HAP-1 (cell line): ENCODE data around the gene PLA2G3.

ENCODE experiments used
- DNase-seq, 2 experiments: peaks; one replicate each; pipeline ENCODE4 v3.0.0-alpha.2; 2016 to 2020; ENCODE audit warnings: low spot score in 2 of 2
- H3K27me3 ChIP-seq: fragments of 250-450 bp; sonication (Bioruptor Pico); 2 replicates; pipeline ENCODE4 v1.5.1; 2020; ENCODE audit warnings: low read depth, mild to moderate bottlenecking, moderate library complexity
- H3K36me3 ChIP-seq: fragments of 250-450 bp; sonication (Bioruptor Pico); replicated peaks from 2 replicates; pipeline ENCODE4 v1.5.1; 2020; ENCODE audit warnings: mild to moderate bottlenecking
- H3K4me1 ChIP-seq: fragments of 250-450 bp; sonication (Bioruptor Pico); 2 replicates; pipeline ENCODE4 v1.5.1; 2020; ENCODE audit warnings: mild to moderate bottlenecking
- H3K4me3 ChIP-seq: fragments of 250-450 bp; sonication (Bioruptor Pico); 2 replicates; pipeline ENCODE4 v1.5.1; 2020; ENCODE audit warnings: mild to moderate bottlenecking, moderate library complexity
- H3K9me3 ChIP-seq: fragments of 250-450 bp; sonication (Bioruptor Pico); 2 replicates; pipeline ENCODE4 v1.5.1; 2020; ENCODE audit warnings: mild to moderate bottlenecking, moderate library complexity
- in situ Hi-C: fragments of 300-500 bp; cut with MboI; formaldehyde crosslinking; loops from 3 replicates; pipeline ENCODE4 v1.14.3; 2020; ENCODE audit warnings: low sequenced_read_pairs, inconsistent platforms, mixed read lengths

Gene PLA2G3

DNA sequence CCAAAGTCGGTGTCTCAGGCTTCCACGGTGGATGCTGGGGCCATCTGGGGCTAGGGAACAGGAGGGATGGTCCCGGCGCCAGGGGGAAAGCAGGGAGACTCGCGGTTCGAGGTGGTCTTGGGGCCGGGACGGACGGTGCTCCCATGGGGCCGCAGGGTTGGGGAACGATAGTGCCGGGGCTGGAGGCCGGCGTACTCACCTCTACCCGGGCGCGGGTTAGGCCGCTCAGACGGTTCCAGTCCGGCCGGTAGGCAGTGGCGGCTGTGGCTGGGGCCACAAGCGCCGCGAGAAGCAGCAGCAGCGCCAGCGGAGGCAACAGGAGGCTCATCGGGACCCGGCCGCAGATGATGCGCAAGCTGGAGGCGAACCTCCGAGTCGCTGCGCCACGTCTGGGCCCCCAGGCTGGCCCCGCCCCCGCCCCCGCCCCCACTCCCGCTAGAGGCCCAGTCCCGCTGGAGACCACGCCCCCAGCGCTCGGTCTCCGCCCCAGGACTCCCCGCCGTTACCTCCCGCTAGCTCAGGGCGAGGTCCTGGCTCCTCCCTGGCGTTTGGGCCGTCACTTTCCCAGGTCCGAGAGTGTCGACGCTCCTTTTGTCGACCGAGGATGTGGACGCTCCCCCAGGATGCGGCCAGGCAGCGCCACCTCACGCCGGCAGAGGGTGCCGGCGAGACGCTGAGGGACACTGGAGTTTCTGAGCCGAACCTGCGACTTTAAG, 33.0 kb downstream of the PLA2G3 start, which contains the start of gene SELENOM:
SELENOM (minus strand) TSS at position 391 of the 716 bp plus-strand sequence; CDS start at position 328, 63 bp downstream.
- H3K4me3 ChIP-seq: peak within 1 kb of the TSS; percentile 78
- no peaks in the 10 kb centered on the region for H3K27me3 ChIP-seq
- H3K9me3 ChIP-seq: no peaks in the 10 kb centered on the region
- peak; percentile 96 to 98 for DNase-seq
- peaks cover 10% of the 10 kb centered on the region for H3K4me1 ChIP-seq
- in situ Hi-C loops: no loop called here
- H3K36me3 ChIP-seq: no peaks in the 10 kb centered on the region

DNA sequence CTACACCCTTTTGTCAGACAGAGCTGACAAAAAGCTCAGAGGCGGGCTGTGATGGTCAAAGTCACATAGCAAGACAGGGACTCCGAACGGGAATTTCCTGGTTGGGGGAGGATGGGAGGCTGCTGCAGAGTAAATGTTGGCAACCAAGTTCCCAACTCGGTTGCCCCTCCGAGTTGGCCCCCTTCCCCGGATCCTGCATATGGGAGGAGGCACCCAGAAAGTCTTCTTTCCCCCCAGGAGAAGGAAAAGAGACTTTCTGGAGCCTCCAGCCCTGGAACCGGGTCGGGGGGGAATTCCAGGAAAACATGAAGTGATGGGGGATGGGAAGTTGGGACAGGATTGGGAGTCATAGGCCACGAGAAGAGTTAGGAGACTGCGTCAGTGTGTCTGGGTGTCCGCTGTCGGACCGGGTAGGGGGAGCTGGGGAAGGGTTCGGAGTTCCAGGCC, 33.6 kb downstream of the PLA2G3 start:
- H3K4me1 ChIP-seq: peaks cover 10% of the 10 kb centered on the region
- H3K4me3 ChIP-seq: peak overlapping the region; percentile 78
- in situ Hi-C loops: no loop called here
- no peak for DNase-seq
- no peaks in the 10 kb centered on the region for H3K27me3 ChIP-seq
- H3K36me3 ChIP-seq: no peaks in the 10 kb centered on the region
- H3K9me3 ChIP-seq: no peaks in the 10 kb centered on the region

DNA sequence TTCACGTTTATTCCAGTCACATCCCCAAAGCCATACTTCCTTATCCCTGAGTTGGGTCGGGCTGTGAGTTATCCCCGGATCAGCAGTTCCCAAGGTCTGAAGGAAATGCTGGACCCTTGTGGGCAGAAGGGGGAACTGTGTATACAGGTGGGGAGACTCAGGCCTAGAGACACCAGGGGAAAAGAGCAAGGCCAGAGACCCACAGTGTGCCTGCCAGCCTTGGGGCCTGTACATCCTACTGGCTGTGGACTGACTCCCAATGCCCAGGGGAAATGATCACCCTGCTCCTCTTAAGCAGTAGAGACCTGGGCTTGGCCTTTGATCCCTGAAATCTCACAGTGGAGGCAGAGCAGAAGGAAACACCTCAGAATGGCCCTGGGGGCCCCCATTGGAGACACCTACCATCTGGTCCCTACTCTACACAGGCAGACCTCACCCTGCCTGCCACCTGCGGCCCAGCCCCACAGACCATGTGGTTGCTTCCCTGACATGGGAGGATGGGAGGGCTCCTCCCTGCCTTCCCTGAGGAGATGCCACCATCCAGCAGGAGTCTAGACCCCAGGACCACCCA, 34.2 kb downstream of the PLA2G3 start:
- DNase-seq: no peak
- Histone ChIP-seq H3K36me3 (no peaks in the 10 kb centered on the region), H3K9me3 (no peaks in the 10 kb centered on the region), H3K4me3 (no peak overlapping the region), H3K27me3 (no peaks in the 10 kb centered on the region), H3K4me1 (peaks cover 10% of the 10 kb centered on the region)
- in situ Hi-C loops: no loop called here

DNA sequence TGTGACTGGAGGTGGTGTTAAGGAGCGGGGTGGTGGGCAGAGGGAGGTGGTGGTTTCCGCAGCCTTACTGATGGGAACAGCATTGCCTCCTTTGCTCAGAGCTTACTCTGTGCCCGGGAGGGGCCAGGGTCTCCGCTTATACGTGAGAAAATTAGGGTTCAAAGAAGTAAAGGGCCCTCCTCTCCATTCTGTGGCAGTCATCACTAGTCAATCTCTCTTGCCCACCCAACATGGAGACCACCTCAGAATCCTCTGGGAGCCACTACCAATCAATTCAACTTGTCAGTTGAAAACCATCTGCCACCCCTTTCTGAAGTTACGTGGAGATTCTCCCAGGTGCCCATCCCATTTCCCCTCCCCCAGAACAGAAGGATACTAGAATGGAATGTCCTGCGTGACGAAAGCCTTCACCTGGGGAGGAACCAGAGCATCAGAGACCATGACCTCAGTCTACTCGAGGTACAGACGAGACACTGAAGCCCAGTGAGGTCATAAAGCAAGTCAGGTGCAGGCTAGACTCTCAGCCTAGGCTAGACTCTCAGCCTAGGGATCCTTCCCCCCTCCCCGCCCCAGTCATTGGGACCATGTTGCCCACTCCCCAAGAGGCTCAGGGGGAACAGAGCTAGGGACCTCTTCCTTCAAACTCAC, 34.9 kb downstream of the PLA2G3 start:
- no peak for DNase-seq
- Histone ChIP-seq H3K27me3 (no peaks in the 10 kb centered on the region), H3K9me3 (no peaks in the 10 kb centered on the region), H3K36me3 (no peaks in the 10 kb centered on the region), H3K4me3 (no peak overlapping the region), H3K4me1 (peaks cover 10% of the 10 kb centered on the region)
- in situ Hi-C loops: no loop called here

DNA sequence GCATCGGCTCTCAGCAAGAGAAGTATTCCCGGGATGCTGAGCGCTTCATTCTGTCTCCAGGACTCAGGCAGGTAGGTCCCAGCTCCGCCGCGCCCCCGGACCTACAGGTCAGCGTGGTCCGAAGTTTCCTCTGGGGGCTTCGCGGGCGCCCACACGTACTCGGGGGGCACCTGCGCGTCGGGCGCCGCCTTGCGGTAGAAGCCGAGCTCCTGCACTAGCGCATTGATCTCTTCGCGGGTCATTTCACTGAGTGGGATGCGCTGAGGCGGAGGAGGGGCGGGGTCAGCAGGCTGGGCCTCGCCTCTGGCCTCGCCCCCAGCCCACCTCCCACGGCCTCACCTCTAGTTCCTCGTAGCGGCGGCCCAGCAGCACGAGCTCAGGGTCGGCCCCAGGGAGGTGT, 35.4 kb downstream of the PLA2G3 start:
- no peak overlapping the region for H3K4me3 ChIP-seq
- H3K36me3 ChIP-seq: no peaks in the 10 kb centered on the region
- H3K4me1 ChIP-seq: peaks cover 10% of the 10 kb centered on the region
- no peaks in the 10 kb centered on the region for H3K9me3 ChIP-seq
- H3K27me3 ChIP-seq: no peaks in the 10 kb centered on the region
- no peak for DNase-seq
- in situ Hi-C loops: no loop called here

DNA sequence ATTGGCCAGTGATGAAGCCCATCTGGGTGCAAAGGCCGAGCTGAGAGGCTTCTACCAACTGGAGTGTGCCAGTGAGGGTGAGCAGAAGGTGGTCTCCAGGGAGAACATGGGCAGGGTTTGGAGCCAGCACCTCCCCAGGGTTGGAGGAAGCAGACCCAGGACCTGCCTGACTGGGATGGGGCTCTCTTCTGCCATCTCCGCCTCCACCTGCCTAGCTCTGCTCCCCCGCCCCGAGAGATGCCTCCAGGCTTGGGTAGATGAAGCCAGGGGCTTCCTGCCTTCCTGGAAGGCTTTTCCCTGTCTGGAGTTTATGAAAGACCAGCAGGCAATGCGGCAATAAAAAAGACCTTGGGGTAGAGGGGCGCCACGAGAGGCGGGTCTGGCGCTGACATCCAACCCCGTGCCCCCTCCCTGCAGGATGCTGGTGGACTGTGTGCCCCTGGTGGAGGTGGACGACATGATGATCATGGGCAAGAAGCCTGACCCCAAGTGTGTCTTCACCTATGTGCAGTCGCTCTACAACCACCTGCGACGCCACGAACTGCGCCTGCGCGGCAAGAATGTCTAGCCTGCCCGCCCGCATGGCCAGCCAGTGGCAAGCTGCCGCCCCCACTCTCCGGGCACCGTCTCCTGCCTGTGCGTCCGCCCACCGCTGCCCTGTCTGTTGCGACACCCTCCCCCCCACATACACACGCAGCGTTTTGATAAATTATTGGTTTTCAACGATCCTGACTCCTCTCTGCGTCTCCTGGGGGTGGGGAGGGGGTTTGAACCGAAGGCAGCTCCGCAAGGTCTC, 36.2 kb downstream of the PLA2G3 start:
- no peaks in the 10 kb centered on the region for H3K27me3 ChIP-seq
- no peaks in the 10 kb centered on the region for H3K36me3 ChIP-seq
- in situ Hi-C loops: no loop called here
- no peak overlapping the region for H3K4me3 ChIP-seq
- DNase-seq: no peak
- H3K4me1 ChIP-seq: peaks cover 10% of the 10 kb centered on the region
- no peaks in the 10 kb centered on the region for H3K9me3 ChIP-seq

DNA sequence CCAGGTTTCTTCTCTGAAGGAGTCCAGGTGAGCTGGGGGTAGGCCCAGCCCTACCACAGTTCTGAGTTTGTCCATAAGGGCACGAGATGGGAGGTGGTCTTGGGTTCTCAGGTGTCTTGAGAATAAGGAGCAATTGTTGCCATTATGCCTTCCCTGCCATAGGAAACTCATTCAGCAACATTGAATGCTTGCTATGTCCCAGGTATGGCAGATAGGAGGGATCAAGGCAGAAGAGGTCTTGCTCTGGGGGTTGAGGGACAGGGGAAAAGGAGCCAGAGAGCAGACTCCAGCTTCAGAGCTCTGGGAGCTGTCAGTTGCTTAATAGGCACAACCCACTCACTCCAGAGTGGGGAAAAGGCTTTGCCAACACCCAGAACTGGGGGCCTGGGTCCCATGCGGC, 37.2 kb downstream of the PLA2G3 start:
- Histone ChIP-seq H3K9me3 (no peaks in the 10 kb centered on the region), H3K36me3 (no peaks in the 10 kb centered on the region), H3K27me3 (no peaks in the 10 kb centered on the region), H3K4me1 (peaks cover 10% of the 10 kb centered on the region), H3K4me3 (no peak overlapping the region)
- in situ Hi-C loops: no loop called here
- DNase-seq: no peak

DNA sequence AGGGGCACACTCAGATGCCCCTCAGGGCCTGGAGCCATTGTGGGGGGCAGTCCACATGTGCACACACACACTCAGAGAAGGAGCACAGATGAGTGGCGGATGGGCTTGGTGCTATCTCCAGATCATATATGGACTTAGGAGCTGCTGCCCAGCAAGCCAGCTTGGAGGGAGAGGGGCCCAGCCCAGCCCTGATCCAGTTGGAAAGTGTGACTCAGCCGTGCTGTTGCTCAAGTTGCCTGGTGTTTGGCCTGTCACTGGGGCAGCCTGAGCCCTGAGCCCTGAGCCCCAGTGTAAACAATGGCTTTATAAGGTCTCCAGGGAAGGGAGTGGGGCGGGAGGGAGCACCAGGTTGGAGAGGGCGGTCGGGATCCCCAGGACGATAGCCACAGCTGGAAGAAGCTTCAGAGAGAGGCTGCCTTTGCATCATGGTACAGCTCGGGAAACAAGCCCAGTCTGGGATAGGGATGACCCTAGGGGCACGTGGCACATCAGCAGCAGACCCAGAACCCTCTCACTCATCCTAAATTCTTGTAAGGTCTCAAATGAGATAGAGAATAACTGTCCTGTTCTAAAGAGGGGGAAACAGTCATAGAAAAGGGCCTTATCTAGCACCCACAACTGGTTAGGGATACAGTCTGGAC, 37.7 kb downstream of the PLA2G3 start:
- in situ Hi-C loops: no loop called here
- Histone ChIP-seq H3K4me1 (peaks cover 7% of the 10 kb centered on the region; the same call in 1 of the 2 replicates), H3K9me3 (no peaks in the 10 kb centered on the region), H3K36me3 (no peaks in the 10 kb centered on the region), H3K4me3 (no peak overlapping the region), H3K27me3 (no peaks in the 10 kb centered on the region)
- no peak for DNase-seq

DNA sequence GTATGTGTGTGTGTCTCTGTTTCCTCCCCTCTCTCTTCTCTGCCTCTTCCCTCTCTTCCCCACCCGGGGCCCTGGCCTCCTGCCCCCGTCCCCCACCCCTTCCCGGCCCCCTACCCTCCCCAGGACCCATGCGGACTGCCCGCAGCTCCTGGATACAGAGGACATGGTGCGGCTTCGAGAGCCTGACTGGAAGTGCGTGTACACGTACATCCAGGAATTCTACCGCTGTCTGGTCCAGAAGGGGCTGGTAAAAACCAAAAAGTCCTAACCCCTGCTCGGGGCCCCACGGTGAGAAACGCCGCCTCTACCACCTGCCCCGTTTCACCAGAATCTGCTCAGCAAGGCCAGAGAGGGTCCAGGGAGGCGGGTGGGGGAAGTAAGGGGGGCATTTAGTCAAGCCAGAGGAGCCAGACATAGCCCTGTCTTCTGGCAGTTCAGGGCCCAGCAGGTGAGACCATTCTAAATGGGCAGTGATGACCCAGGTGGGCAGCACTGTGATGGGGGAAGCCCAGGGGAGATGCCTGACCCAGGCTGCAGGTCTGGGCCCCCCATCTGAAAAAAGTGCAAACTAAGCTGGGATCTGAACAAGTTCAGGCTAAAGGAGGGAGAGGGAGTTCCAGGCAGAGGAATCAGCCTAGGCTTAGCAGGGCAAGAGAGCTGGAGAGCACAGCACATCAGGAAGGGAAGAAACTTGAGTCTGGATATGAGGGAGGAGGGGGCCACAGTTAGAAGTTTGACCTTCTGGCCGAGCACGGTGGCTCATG, 39.4 kb downstream of the PLA2G3 start:
- H3K4me3 ChIP-seq: no peak overlapping the region
- no peaks in the 10 kb centered on the region for H3K27me3 ChIP-seq
- no peaks in the 10 kb centered on the region for H3K4me1 ChIP-seq
- in situ Hi-C loops: no loop called here
- DNase-seq: no peak
- no peaks in the 10 kb centered on the region for H3K36me3 ChIP-seq
- no peaks in the 10 kb centered on the region for H3K9me3 ChIP-seq

DNA sequence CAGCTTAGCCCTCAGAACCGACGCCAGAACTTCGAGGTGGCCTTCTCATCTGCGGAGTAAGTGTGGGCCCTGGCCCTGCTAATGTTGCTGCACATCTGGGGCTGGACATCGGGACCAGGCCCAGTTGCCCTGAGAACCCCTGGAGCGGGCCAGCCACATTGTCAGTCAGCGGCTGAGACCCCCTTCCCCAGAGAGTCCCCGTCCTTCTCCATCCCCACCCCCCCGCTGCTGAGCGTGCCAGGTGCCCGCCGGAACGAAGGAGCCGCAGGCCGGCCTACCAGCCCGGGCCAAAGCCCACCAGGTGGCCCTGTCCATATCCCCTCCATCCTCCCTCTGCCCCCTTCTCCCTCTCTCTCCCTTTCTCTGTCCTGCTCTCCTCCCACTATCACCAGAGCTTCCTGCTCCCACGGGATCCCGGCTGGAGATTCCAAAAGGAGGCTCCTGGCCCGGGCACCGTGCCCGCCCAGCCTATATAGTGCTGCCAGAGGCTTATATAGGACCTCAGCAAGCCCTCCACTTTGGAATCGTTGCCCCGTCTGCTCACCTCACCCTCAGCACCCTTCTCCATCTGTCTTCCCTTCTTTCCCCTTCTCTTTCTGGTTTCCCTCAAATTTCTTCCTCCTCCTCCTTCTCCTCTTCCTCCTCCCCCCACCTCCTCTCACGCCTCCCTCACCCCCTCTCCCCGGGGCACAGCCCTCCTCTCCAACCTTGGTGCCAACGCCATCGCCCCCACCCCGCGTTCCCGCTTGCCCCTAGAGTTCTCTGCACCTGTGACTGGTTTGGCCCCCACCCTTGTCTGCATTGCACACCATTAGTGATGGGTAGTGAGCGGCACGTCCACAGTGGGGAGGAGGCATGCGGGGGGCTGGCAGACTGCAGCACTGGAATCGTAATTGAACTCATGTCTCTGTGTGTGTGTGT, 40.2 kb downstream of the PLA2G3 start:
- in situ Hi-C loops: no loop called here
- no peaks in the 10 kb centered on the region for H3K4me1 ChIP-seq
- H3K27me3 ChIP-seq: no peaks in the 10 kb centered on the region
- H3K9me3 ChIP-seq: no peaks in the 10 kb centered on the region
- no peak overlapping the region for H3K4me3 ChIP-seq
- H3K36me3 ChIP-seq: no peaks in the 10 kb centered on the region
- no peak for DNase-seq

DNA sequence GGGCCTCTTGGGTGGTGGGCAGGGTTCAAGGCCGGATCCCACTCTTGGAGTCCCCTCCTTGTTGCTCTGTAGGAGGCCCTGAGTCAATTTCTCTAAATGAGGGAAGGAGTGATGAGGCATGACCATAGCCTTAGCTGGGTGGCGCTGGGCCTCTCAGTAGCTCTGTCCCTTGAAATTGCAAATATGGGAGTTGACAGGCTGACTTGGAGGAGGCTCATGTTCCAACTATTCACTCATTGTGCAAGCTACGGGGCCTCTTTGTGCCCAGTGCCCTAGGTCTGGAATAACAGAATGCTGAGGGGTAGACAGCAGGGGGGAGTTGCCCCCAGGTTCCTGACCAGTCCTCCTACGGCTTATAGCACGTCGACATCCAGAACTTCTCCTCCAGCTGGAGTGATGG, 40.9 kb downstream of the PLA2G3 start:
- Histone ChIP-seq H3K4me3 (no peak overlapping the region), H3K36me3 (no peaks in the 10 kb centered on the region), H3K27me3 (no peaks in the 10 kb centered on the region), H3K4me1 (no peaks in the 10 kb centered on the region), H3K9me3 (no peaks in the 10 kb centered on the region)
- in situ Hi-C loops: no loop called here
- no peak for DNase-seq

DNA sequence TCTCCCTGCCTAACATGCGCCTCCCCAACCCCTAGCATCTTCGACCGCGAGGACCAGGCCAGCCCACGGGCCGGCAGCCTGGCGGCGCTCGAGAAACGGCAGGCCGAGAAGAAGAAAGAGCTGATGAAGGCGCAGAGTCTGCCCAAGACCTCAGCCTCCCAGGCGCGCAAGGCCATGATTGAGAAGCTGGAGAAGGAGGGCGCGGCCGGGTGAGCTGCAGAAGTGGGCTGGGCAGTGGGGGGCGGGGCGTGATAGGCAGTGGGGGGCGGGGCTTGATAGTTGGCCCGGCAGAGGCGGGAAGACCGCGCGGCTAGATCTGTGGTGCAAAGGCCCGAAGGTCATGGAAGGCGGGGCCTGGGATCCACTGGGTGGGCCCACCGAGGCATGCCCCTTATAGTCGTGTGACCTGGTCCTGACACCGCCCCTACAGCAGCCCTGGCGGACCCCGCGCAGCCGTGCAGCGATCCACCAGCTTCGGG, 41.6 kb downstream of the PLA2G3 start:
- Histone ChIP-seq H3K27me3 (no peaks in the 10 kb centered on the region), H3K36me3 (no peaks in the 10 kb centered on the region), H3K9me3 (no peaks in the 10 kb centered on the region), H3K4me1 (no peaks in the 10 kb centered on the region), H3K4me3 (no peak overlapping the region)
- in situ Hi-C loops: no loop called here
- DNase-seq: no peak
